ENCODE results near the gene TFDP2.

DNA sequence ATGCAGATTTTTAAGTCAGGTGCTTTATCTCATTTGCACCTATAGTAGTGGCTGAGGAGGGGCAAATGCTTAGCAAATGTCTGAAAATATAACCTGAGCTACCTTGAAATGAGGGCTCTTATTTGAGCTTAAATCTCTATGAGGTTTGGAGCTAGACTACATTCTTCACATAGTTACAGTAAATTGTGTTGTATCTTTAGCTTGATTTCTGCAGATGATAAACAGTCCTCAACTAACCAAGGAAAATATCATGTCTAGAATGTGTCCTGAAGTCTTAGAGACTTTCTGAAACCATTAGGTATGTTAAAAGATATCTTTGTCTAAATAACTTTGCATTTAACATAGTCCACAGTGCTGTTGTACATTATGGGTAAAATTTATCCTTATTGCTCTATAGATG lies 145.3 kb downstream of the TFDP2 start:
- TF ChIP-seq, protein P1, sequence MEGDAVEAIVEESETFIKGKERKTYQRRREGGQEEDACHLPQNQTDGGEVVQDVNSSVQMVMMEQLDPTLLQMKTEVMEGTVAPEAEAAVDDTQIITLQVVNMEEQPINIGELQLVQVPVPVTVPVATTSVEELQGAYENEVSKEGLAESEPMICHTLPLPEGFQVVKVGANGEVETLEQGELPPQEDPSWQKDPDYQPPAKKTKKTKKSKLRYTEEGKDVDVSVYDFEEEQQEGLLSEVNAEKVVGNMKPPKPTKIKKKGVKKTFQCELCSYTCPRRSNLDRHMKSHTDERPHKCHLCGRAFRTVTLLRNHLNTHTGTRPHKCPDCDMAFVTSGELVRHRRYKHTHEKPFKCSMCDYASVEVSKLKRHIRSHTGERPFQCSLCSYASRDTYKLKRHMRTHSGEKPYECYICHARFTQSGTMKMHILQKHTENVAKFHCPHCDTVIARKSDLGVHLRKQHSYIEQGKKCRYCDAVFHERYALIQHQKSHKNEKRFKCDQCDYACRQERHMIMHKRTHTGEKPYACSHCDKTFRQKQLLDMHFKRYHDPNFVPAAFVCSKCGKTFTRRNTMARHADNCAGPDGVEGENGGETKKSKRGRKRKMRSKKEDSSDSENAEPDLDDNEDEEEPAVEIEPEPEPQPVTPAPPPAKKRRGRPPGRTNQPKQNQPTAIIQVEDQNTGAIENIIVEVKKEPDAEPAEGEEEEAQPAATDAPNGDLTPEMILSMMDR (IDR thresholded peaks at IDR 0.05; ENCODE audit: low read depth, low read length): no peak
- TF ChIP-seq EZH2phosphoT487 (IDR thresholded peaks at IDR 0.05; ENCODE audit: low read depth): no peak

Measured in OCI-LY3 (cell line).